Measurements from ENCODE around the gene RBM19.

Gene RBM19

DNA sequence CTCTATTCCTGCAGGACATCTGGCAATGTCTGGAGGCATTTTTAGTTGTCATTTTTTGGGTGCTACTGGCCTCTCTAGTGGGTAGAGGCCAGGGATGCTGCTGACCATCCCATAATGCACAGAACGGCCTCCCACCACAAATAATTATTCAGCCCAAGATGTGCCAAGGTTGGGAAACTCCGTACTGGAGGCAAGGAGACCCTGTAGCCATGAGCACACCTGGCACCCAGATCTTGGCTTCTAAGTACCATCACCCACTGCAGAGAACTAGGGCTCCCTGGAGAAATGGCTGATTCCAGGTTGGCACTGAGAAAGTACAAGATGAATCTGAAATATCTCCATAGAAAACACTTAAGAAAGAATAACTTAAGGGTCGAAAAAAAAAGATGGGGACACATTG, 81.7 kb downstream of the RBM19 start:
- no peak for DNase-seq (ENCODE audit: low spot score)
- in situ Hi-C loops (cut with MboI; ENCODE audit: low sequenced_read_pairs, unreplicated experiment) = no loop called here
- TF ChIP-seq, protein P1, sequence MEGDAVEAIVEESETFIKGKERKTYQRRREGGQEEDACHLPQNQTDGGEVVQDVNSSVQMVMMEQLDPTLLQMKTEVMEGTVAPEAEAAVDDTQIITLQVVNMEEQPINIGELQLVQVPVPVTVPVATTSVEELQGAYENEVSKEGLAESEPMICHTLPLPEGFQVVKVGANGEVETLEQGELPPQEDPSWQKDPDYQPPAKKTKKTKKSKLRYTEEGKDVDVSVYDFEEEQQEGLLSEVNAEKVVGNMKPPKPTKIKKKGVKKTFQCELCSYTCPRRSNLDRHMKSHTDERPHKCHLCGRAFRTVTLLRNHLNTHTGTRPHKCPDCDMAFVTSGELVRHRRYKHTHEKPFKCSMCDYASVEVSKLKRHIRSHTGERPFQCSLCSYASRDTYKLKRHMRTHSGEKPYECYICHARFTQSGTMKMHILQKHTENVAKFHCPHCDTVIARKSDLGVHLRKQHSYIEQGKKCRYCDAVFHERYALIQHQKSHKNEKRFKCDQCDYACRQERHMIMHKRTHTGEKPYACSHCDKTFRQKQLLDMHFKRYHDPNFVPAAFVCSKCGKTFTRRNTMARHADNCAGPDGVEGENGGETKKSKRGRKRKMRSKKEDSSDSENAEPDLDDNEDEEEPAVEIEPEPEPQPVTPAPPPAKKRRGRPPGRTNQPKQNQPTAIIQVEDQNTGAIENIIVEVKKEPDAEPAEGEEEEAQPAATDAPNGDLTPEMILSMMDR (IDR thresholded peaks at IDR 0.05; ENCODE audit: borderline replicate concordance, control extremely low read depth, extremely low read depth, insufficient read depth, missing control alignments) = no peak

DNA sequence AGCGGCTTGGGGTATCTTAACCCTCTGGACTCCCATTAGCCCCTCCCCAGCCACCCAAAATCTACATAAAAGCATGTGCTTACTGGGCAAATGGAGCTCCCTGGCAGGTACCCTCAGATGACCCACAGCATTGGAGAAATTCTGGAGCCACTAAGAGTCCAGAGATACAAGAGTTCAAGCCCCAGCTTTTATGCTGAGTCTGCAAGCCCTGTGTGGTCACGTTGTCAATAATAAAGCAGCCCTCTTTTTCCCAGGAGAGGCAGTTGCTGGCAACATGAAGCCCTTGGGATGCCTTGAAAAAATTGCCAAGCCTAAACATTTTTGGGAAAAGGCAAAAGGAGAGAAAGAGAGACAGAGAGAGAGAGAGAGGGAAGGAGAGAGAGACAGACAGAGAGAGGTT, 83.4 kb downstream of the RBM19 start:
- in situ Hi-C loops (cut with MboI; ENCODE audit: low sequenced_read_pairs, unreplicated experiment) = no loop called here
- TF ChIP-seq, protein P1 (IDR thresholded peaks at IDR 0.05; ENCODE audit: borderline replicate concordance, control extremely low read depth, extremely low read depth, insufficient read depth, missing control alignments) = no peak
- DNase-seq (ENCODE audit: low spot score) = no peak

DNA sequence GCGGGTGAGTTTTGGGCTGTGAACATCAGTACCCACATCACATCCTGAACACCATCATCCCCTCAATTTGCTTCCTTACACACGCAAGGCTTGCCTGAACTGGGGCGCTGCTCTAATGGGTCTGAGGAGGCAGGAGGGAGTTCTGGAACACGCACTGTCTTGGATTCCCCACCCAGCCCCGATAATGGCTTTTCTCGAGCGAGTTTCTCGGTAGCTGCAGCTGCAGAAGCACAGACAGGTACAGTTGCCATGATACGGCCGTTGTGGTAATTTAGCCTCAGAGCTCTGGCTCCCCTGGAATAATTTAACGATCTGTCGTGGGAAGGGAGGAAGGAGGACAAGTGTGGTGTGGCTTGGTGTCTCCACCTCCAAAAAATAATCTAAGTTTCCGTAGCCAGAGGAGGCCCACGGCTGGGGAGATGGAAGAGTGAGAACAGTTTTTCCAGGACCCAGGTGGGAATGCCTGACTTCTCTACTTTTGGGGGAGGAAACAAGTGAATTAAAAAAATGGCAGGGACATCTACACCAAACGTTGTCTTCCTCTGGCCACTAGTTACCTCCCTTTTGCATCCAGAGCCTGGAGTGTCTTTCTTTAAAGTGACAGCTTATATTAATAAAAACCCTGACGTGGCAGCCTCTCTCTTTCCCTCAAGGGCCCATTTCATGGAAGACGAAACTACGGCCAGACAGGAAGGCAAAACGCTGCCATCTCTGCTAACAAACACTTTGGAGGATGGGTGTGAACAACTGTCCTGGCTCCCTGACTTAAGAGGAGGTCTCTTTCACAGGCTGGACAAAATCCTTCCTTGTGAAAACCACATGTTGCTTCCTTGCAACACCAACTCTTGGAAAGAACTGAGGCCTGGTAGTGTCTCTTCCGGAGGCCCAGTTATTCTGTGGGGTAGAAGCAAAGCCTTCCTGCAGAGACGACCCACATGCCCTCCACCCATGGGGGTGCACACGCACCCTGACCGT, 84.8 kb downstream of the RBM19 start:
- TF ChIP-seq, protein P1 (IDR thresholded peaks at IDR 0.05; ENCODE audit: borderline replicate concordance, control extremely low read depth, extremely low read depth, insufficient read depth, missing control alignments) = no peak
- in situ Hi-C loops (cut with MboI; ENCODE audit: low sequenced_read_pairs, unreplicated experiment) = no loop called here
- no peak for DNase-seq (ENCODE audit: low spot score)

DNA sequence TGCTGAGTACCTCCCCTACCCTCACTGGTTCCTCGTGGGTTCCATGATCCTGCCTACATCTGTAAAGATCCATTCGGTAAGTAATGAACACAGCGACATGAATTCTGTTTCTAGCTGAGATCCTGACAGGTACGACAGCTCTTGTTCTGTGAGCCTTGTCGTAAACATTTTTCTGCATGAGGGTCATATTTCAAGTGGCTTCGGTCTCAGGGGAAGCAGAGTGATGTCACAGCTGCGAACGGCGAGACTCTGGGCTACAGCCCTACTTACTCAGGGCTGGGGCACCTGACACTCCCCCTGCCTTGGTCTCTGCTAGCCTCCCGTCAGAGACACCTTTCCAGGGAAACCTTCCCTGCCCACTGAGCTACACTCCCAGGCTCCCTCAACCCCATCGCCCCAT, 85.8 kb downstream of the RBM19 start:
- DNase-seq (ENCODE audit: low spot score) = no peak
- TF ChIP-seq, protein P1 (IDR thresholded peaks at IDR 0.05; ENCODE audit: borderline replicate concordance, control extremely low read depth, extremely low read depth, insufficient read depth, missing control alignments) = no peak
- in situ Hi-C loops (cut with MboI; ENCODE audit: low sequenced_read_pairs, unreplicated experiment) = no loop called here

DNA sequence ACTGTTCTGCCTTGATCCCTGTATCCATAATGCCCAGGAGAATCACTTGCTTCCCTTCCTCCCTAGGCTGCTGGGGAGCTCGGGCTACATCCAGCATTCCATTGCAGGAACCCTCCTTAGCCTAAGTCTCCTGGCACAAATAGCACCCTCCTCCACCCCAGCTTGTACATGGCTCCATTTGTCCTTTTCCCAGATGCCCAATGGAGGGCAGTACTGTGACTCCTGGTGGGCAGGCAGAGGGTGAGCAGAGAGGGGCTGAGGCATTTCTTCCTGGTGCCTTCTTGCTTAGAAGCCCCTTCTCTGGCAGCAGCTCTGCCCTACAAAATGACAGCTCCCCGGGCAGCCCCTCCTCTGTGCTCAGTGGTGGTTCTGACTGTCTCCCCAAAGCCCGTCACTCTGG, 86.5 kb downstream of the RBM19 start:
- in situ Hi-C loops (cut with MboI; ENCODE audit: low sequenced_read_pairs, unreplicated experiment) = no loop called here

DNA sequence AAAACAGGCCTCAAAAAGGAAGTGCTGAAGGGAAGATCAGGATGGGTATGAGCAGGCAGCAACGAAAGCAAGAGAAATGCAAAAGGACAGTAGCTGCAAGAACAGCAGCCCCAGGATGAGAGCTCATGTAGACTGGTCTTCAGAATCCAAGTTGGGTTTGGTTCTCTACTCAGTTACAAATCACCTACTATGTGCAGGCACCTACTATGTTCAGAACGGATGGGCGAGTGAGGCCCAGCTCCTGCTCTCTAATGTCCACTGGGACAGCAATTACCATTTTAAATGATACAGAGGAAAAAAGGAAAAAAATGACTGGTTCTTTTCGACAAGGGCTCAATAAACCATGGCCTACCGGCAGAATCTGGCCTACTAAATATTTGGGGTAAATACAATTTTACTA, 88.5 kb downstream of the RBM19 start:
- TF ChIP-seq, protein P1 (IDR thresholded peaks at IDR 0.05; ENCODE audit: borderline replicate concordance, control extremely low read depth, extremely low read depth, insufficient read depth, missing control alignments) = no peak
- in situ Hi-C loops (cut with MboI; ENCODE audit: low sequenced_read_pairs, unreplicated experiment) = no loop called here
- DNase-seq (ENCODE audit: low spot score) = no peak

More for the DNA sequence above, 86.5 kb downstream of the RBM19 start:
- TF ChIP-seq, protein P1 (IDR thresholded peaks at IDR 0.05; ENCODE audit: borderline replicate concordance, control extremely low read depth, extremely low read depth, insufficient read depth, missing control alignments) = no peak
- DNase-seq (ENCODE audit: low spot score) = no peak

All from GM13976 (cell line).